Activated CD4-positive, CD25-positive, alpha-beta regulatory T cell treated with anti-CD3 and anti-CD28 coated beads, Interleukin-2, amount 50 U/mL, for 16 hours (primary cell): ENCODE data around the gene C1QB.
"Not testable (repeated sequence)": the region's sequence is repeated elsewhere in the genome, so short reads cannot be mapped to it uniquely, and the experiment has no call there.

Source experiments
- DNase-seq: peaks from one replicate; pipeline ENCODE4 v3.0.0-alpha.2; 2020; ENCODE audit warnings: low read depth, low spot score

Gene C1QB

GRCh38 chr1:22665752-22666151, 12.7 kb downstream of the C1QB start:
- DNase-seq, result no peak

GRCh38 chr1:22666412-22666811, 13.4 kb downstream of the C1QB start:
- no peak for DNase-seq

- DNase-seq, result not testable (repeated sequence)
These were observed 15.8 kb downstream of the C1QB start for GRCh38 chr1:22668840-22669239.

- DNase-seq, result no peak
These were observed 17.4 kb downstream of the C1QB start for GRCh38 chr1:22670352-22670975.

- no peak for DNase-seq
These were observed 19.0 kb downstream of the C1QB start for GRCh38 chr1:22671999-22672398.

GRCh38 chr1:22673486-22674409, 20.7 kb downstream of the C1QB start:
- DNase-seq, result no peak

- DNase-seq, result no peak
These were observed 21.3 kb downstream of the C1QB start for GRCh38 chr1:22674410-22674749.

- DNase-seq, result not testable (repeated sequence)
These were observed 23.1 kb downstream of the C1QB start for GRCh38 chr1:22676151-22676550.

GRCh38 chr1:22676916-22677583, 24.0 kb downstream of the C1QB start:
- DNase-seq, result no peak

- no peak for DNase-seq
These were observed 25.2 kb downstream of the C1QB start for GRCh38 chr1:22677931-22678896.

GRCh38 chr1:22680726-22681125, 27.7 kb downstream of the C1QB start:
- DNase-seq, result no peak

GRCh38 chr1:22681556-22682276, 28.7 kb downstream of the C1QB start:
- DNase-seq, result no peak

GRCh38 chr1:22683547-22683946, 30.5 kb downstream of the C1QB start:
- no peak for DNase-seq

- DNase-seq, result no peak
These were observed 32.6 kb downstream of the C1QB start for GRCh38 chr1:22685591-22686059.

GRCh38 chr1:22687191-22687590, 34.2 kb downstream of the C1QB start:
- no peak for DNase-seq

- DNase-seq, result no peak
These were observed 35.4 kb downstream of the C1QB start for GRCh38 chr1:22688466-22688865.

- DNase-seq, result no peak
These were observed 36.5 kb downstream of the C1QB start for GRCh38 chr1:22689505-22689904.

GRCh38 chr1:22691031-22691753, 38.2 kb downstream of the C1QB start:
- no peak for DNase-seq

- DNase-seq, result no peak
These were observed 41.1 kb downstream of the C1QB start for GRCh38 chr1:22694172-22694571.

GRCh38 chr1:22696610-22697009, 43.6 kb downstream of the C1QB start:
- no peak for DNase-seq
